WTC11 (cell line): ENCODE measurements around the gene LRIG1. TPM values are rescaled to one million over a fixed set of nuclear protein-coding genes. Genes with fewer than 3 reads are reported as not detected.

Source experiments
- ATAC-seq: fragments of 200-7000 bp; cut with Tn5 transposase; 2 replicates; pipeline ENCODE4 v1.10.0; 2021; ENCODE audit warnings: mild to moderate bottlenecking, moderate library complexity
- CTCF ChIA-PET: fragments of 300-600 bp; sonication (Branson Sonifier 250); formaldehyde crosslinking; loops from one replicate; lab custom pipeline; 2021; ENCODE audit warnings: antibody characterized with exemption; lab: Charles Lee
- POLR2A ChIA-PET: fragments of 350-600 bp; sonication (Branson Sonifier 250); formaldehyde crosslinking; loops from one replicate; lab custom pipeline; 2021; ENCODE audit warnings: antibody characterized with exemption; lab: Charles Lee
- DNase-seq: peaks from one replicate; pipeline ENCODE4 v3.0.0; 2021; ENCODE audit warnings: low spot score
- H3K27ac Mint-ChIP-seq: 2 replicates; pipeline ENCODE4 v1.8.0; 2021; ENCODE audit warnings: mixed read lengths
- H3K27me3 Mint-ChIP-seq: 2 replicates; pipeline ENCODE4 v1.8.0; 2021; ENCODE audit warnings: low read depth, mild to moderate bottlenecking, moderate library complexity, mixed read lengths
- H3K36me3 Mint-ChIP-seq: 2 replicates; pipeline ENCODE4 v1.8.0; 2021; ENCODE audit warnings: mixed read lengths
- H3K4me1 Mint-ChIP-seq: 2 replicates; pipeline ENCODE4 v1.8.0; 2022; ENCODE audit warnings: mixed read lengths
- H3K4me3 Mint-ChIP-seq: 2 replicates; pipeline ENCODE4 v1.8.0; 2021; ENCODE audit warnings: mild to moderate bottlenecking, moderate library complexity, mixed read lengths
- H3K9me3 Mint-ChIP-seq: 2 replicates; pipeline ENCODE4 v1.8.0; 2021; ENCODE audit warnings: mixed read lengths
- AFF4 ChIP-seq: sonication (generic); formaldehyde crosslinking; IDR thresholded peaks from 2 replicates; pipeline ENCODE4 v1.8.1; 2023; ENCODE audit warnings: mild to moderate bottlenecking, missing genetic modification reagents, borderline replicate concordance
- ATF3 ChIP-seq: sonication (generic); formaldehyde crosslinking; conservative IDR thresholded peaks from 2 replicates; pipeline ENCODE4 v1.8.1; 2022; ENCODE audit warnings: mild to moderate bottlenecking, missing genetic modification reagents
- CDX4 ChIP-seq: fragments of 250-450 bp; sonication (Bioruptor Pico); IDR thresholded peaks from 2 replicates; pipeline ENCODE4 v1.9.0; 2021; ENCODE audit warnings: moderate library complexity, mild to moderate bottlenecking, inconsistent platforms, borderline replicate concordance
- E2F1 ChIP-seq: sonication (generic); formaldehyde crosslinking; IDR thresholded peaks from 2 replicates; pipeline ENCODE4 v1.8.0; 2022; ENCODE audit warnings: mild to moderate bottlenecking, missing genetic modification reagents
- E2F4 ChIP-seq: sonication (generic); formaldehyde crosslinking; IDR thresholded peaks from 2 replicates; pipeline ENCODE4 v1.8.1; 2022; ENCODE audit warnings: low read depth, mild to moderate bottlenecking, moderate library complexity, missing genetic modification reagents, borderline replicate concordance
- ELF4 ChIP-seq: sonication (generic); formaldehyde crosslinking; IDR thresholded peaks from 2 replicates; pipeline ENCODE4 v1.8.1; 2022; ENCODE audit warnings: low read depth, mild to moderate bottlenecking, moderate library complexity, missing genetic modification reagents
- FOXK1 ChIP-seq: sonication (generic); formaldehyde crosslinking; IDR thresholded peaks from 2 replicates; pipeline ENCODE4 v1.8.0; 2022; ENCODE audit warnings: mild to moderate bottlenecking, moderate library complexity, missing genetic modification reagents
- HMGXB4 ChIP-seq: sonication (generic); formaldehyde crosslinking; IDR thresholded peaks from 2 replicates; pipeline ENCODE4 v1.8.1; 2023; ENCODE audit warnings: mild to moderate bottlenecking, moderate library complexity, missing genetic modification reagents
- NFE2L1 ChIP-seq: sonication (generic); formaldehyde crosslinking; IDR thresholded peaks from 2 replicates; pipeline ENCODE4 v1.8.1; 2023; ENCODE audit warnings: missing genetic modification reagents
- NFYB ChIP-seq: sonication (generic); formaldehyde crosslinking; conservative IDR thresholded peaks from 2 replicates; pipeline ENCODE4 v1.8.0; 2022; ENCODE audit warnings: low read depth, missing genetic modification reagents
- NR2C2 ChIP-seq: sonication (generic); formaldehyde crosslinking; IDR thresholded peaks from 2 replicates; pipeline ENCODE4 v1.8.0; 2022; ENCODE audit warnings: mild to moderate bottlenecking, missing genetic modification reagents
- ZNF263 ChIP-seq: sonication (generic); formaldehyde crosslinking; IDR thresholded peaks from 2 replicates; pipeline ENCODE4 v1.8.1; 2022; ENCODE audit warnings: low read depth, mild to moderate bottlenecking, moderate library complexity, missing genetic modification reagents
- ZNF281 ChIP-seq: sonication (generic); formaldehyde crosslinking; IDR thresholded peaks from 2 replicates; pipeline ENCODE4 v1.8.0; 2023; ENCODE audit warnings: mild to moderate bottlenecking, missing genetic modification reagents
- ZNF423 ChIP-seq: fragments of 250-450 bp; sonication (Bioruptor Pico); IDR thresholded peaks from 2 replicates; pipeline ENCODE4 v2.1.2; 2022; ENCODE audit warnings: mild to moderate bottlenecking, moderate library complexity
- ZSCAN18 ChIP-seq: fragments of 250-450 bp; sonication (Bioruptor Pico); IDR thresholded peaks from 2 replicates; pipeline ENCODE4 v2.1.2; 2022; ENCODE audit warnings: mild to moderate bottlenecking, moderate library complexity
- total RNA-seq: library from RNA; stranded (reverse); gene quantifications from 3 replicates; pipeline ENCODE4 v1.2.3, GENCODE V29; 2021

The LRIG1 gene
- total RNA-seq, 1 experiment from 2014 or later = 105 TPM

- no peaks in the 10 kb centered on the region for H3K27me3 Mint-ChIP-seq
- TF ChIP-seq NR2C2 (CRISPR knock-in tag) (no peak), ZSCAN18 (CRISPR knock-in tag) (no peak), NFYB (CRISPR knock-in tag) (no peak), ATF3 (CRISPR knock-in tag) (no peak), E2F4 (CRISPR knock-in tag) (no peak), ZNF281 (CRISPR knock-in tag) (no peak), HMGXB4 (CRISPR knock-in tag) (no peak), ZNF423 (no peak), ZNF263 (no peak)
- H3K27ac Mint-ChIP-seq = peak overlapping the region; percentile 45; the same call in 1 of the 2 replicates
- ATAC-seq (peak; percentile 17), DNase-seq (no peak)
- CTCF ChIA-PET = interaction anchor here (2.1 to 3.5 kb wide), 3 partner anchors 8 to 422 kb away, joined by 8 to 13 read pairs (median 10); no protein-coding TSS in a partner anchor
- H3K4me3 Mint-ChIP-seq = no peak overlapping the region
- peaks cover 37% of the 10 kb centered on the region for H3K4me1 Mint-ChIP-seq
- H3K36me3 Mint-ChIP-seq = peaks cover 82% of the 10 kb centered on the region
- H3K9me3 Mint-ChIP-seq = no peaks in the 10 kb centered on the region
- POLR2A ChIA-PET = no interaction called here
These were observed 100.2 kb downstream of the LRIG1 start for GRCh38 chr3:66400411-66401156.

- Mint-ChIP-seq H3K27me3 (no peaks in the 10 kb centered on the region), H3K9me3 (no peaks in the 10 kb centered on the region), H3K4me3 (no peak overlapping the region), H3K27ac (no peak overlapping the region; the same call in 1 of the 2 replicates), H3K36me3 (peaks cover 83% of the 10 kb centered on the region), H3K4me1 (peaks cover 41% of the 10 kb centered on the region)
- ChIA-PET CTCF (interaction anchor here (2.1 kb wide), 1 partner anchor 8 kb away, joined by 10 read pairs; no protein-coding TSS in a partner anchor), POLR2A (no interaction called here)
- ATAC-seq (no peak), DNase-seq (no peak)
- TF ChIP-seq E2F4 (CRISPR knock-in tag) (no peak), NFE2L1 (CRISPR knock-in tag) (no peak), CDX4 (no peak), ELF4 (no peak), AFF4 (CRISPR knock-in tag) (no peak), FOXK1 (CRISPR knock-in tag) (no peak), E2F1 (no peak), ATF3 (CRISPR knock-in tag) (no peak)
These were observed 101.1 kb downstream of the LRIG1 start for GRCh38 chr3:66399529-66400232.
